Uterus (tissue), 2 donors: Measurements from ENCODE around the gene DEXI.
A peak's percentile ranks its signal among the peaks of the same experiment; 100 is the strongest.

Experiments used
- CTCF ChIP-seq, 4 experiments: fragments of 200-600 bp in 2 of 4; fragments of 450-650 bp in 2 of 4; sonication (generic) in 2 of 4; IDR thresholded peaks; one replicate each; pipeline ENCODE4 v1.5.1; 2016 to 2019; ENCODE audit warnings: antibody characterized with exemption in 4 of 4, mild to moderate bottlenecking in 2 of 4, moderate library complexity in 1 of 4
- POLR2A ChIP-seq, 2 donors: fragments of 450-650 bp; IDR thresholded peaks; one replicate each; pipeline ENCODE4 v1.6.1; 2016; ENCODE audit warnings: antibody characterized with exemption in 2 of 2, mild to moderate bottlenecking in 1 of 2, moderate library complexity in 1 of 2

DNA sequence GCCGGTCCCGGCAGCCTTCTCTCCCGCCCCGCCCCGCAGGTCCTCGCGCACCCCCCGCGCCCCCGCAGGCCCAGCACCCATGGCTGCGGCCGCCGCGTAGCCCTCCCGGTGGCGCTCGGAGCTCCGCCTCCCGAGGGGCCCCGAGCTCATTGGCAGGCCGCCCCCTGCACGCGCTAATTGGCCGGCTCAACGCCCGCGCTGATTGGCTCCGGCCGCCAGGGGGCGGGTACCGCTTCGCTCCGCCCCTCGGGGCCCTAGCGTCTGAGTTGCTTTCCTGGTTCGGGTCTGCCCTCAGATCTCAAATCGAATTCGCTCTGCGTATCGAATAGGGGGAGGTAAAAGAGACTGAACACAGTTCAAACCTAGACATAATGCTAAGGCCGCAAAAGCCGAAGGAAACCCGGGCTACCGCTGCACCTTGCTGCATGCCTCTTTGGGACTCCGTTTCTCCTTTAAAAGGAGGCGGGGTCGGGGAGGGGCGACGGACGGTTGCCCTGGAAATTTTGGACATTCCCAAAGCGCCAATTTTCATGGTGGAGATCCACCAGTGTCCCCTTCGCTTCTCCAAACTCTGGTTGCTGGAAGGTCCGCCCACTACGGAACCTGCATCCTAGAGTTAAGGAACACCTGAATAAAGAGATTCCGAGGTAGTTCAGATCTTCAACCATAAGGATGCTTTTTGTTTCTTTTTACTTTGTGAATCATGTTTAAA, at the start of gene DEXI:
- peak; percentile 68 to 71 for TF ChIP-seq POLR2A (IDR thresholded peaks at IDR 0.05)
- TF ChIP-seq CTCF (IDR thresholded peaks at IDR 0.05) = peak; percentile 14 to 45 (median 24)
